GM21529 (cell line): Measurements from ENCODE around the gene BHLHE23.

Experiments used
- ATAC-seq: cut with Tn5 transposase; IDR thresholded peaks from one replicate; pipeline ENCODE4 v1.9.1; 2021; ENCODE audit not compliant: unreplicated experiment

The BHLHE23 gene

DNA sequence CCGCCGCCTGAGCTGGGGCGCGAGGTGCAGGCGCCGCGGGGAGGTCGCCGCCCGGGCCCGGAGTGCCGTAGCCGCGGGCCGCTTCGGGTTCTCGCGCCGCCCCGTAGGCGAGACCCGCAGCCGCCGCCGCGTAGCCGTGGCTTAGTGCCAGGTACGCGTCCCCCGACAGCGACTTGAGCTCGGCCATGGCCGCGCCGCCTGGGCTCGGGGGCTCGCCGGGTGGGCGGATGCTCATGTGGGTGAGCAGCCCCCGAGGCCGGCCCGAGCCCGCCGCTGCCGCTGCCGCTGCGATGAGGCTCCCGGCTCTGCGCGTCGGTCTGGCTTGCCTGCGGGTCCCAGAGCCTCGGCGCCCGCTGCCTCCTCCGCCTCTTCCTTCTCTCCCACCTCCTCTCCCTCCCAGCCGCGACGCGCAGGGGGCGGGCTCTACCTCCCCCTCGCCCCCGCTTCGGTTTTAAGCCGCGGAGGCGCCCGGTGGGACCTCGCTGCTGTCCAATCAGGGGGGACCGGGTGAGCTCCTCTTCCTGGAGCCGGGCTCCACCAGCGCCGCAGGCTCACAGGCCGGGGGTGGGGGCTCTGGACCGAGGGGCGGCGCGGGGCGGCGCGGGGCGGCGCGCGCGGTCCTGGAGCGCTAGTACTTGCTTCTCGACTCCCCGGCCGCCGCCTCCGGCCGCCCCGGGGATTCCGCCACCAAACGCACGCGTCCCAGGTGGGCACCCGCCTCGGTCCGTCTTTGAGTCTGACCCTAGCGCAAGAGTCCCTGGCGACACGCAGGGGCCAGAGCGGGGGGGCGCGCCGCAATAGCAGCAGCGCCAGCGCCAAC lies at the start of gene BHLHE23:
Gene BHLHE23, minus strand, starts transcription at position 425 of the 820 bp plus-strand sequence. Its CDS starts 190 bp downstream, at position 235.
- no peak for ATAC-seq

DNA sequence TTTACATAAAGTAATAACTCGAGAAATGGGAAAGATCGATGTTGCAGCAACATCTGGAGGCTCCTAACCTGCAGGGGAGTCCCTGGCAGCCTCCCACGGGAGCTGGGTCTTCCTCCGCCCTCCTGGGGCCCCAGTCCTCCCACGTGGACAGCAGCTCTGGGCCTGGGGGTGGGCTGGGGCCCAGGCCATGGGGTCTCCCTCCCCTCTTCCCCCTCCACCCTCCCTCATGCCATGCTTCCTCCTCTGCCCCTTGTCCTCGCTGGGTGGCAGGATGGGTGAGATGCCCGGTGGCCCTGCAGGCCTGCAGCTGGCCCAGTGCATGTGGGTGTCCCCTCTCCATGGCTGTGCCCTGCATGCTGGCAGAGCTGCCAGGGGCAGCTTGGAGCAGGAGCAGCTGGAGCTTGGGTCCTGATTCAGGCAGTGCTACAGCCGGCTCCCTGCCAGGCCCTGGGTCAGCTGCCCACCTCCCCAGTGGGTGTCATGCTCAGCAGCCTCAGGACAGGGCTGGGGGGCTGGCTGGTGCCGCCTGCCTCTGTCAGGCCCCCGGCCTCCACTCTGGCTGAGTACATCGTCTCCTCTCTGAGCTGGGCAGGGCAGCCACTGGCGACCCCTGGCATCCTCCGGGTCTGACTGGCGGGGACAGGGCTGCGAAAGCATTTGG lies 48.9 kb upstream of the BHLHE23 start:
- ATAC-seq, result no peak

DNA sequence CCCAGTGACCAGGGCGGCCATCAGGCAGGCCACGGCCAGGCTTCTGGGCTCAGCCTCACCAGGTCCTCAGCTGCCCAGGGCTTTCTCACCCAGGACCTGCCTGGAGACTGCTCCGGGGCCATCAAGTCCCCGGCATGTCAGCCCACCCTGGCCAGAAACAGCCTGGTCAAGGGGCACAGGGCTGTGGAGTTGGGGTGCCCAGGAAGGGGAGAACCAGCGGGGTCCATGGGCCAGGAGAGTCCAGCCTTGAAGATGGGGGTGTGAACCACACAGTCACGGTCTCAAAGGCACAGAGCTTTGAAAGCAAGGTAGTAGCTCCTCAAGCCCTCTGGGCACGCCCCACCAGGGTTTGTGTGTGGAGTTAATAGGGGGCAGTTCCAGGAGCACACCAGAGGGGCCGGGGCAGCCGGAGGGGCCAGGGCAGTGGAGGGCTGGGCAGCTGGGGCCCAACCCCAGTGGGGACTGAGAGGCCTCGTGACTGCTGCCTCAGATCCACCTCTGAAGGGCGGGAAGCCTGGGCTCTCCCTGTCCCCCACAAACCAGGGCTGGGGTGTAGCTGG lies 48.0 kb upstream of the BHLHE23 start:
- no peak for ATAC-seq

DNA sequence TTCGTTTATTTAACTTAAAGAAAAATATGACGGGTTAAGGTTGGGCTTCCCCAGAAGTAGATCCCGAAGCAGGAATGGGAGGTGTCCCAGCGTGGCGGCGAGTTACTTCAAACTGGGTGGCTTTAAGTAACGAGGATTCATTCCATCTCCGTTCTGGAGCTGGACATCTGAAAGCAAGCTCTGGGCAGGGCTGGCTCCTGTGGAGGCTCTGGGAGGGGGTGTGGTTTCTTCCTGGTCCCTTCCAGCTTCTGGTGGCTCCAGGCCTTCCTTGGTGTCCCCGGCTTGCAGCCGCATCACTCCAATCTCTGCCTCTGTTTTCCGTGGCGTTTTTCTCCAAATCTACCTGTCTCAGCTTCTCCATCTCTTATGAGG lies 47.3 kb upstream of the BHLHE23 start:
- ATAC-seq, result no peak

DNA sequence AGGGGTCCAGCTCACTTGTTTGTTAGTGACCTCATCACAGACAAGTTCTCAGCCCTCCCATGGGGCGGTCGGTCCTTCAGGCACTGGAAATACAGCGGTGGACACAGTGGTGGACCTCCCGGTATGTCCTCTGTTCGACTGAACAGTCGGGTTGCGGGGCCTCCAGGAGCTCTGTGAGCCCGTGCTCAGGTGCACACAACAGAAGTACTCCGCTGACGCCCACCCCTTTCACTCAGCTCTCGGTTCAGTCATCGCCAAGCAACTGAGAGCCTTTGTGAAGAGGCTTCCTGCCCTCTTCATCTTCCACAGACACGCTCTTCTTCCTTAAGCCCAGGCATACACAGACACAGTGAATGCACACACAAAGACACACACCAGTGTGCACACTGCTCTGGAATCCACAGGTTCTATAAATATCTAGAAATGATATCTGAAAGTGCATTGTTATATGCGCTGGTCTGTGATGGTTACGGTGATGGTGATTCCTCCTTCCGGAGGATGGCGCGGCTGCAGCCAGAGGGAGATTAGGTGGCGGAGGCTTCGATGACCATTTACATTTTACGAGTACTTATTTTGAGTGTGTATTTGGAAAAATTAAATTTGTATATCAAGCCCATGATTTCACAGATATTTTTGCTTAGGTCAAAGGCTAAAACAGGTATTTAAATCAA lies 46.8 kb upstream of the BHLHE23 start:
- no peak for ATAC-seq

DNA sequence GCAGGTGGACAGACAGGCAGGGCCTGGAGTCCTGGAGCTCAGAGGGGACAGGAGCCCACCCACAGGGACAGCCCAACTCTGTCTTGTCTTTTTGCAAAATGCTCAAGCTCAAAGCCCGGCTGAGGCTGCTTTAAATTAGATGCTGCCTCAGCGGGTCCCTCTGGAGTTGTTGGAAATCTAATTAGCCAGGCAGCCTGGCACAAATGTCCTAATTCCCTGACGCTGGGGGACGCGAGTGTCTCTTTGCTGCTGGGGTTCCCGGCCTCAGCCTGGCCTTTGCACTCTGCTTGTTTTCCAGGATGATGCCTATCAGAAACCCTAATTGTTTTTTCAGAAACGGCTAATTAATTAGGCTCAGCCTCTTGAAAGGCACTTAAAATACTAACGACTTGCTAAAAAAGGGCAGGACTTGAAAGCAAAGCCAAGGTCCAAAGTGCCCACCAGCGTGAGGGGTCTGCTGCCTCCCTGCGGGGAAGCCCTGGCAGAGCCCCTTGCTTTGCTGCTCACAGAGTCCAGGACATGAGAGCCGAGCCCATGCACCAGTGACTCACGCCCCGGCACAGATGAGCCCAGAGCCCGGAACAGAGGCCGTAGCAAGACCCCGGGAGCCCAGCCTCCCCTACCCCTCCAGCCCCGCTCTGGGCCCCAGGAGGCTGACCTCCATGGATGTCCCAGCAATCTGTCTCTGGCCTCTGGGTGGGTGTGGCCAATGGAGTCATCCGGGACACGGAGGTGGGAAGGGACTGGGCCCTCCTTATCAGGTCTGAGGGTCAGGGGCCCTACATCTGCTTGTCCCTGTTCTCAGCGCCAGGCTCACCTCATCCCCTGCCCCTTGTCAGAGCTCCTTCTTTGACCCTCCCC lies 46.0 kb upstream of the BHLHE23 start:
- no peak for ATAC-seq

DNA sequence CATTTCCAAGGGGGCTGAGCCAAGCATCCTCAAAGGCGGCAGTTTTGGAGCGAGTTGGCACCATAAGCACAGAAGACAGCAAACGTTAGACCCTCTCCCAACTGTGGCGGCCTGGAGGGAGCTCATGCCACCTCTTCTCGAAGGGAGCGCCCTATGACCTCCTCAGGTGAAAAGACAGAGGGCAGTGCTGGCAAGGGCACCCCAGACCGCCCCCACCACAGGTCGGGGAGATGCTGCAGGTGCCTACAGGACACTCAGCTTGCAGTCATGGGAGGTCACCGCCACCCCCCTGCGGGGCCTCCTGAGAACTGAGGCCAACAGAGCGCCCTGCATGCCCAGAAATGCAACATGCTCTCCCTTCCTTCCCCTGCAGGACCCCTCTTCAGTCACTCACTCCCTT lies 45.1 kb upstream of the BHLHE23 start:
- ATAC-seq, result no peak

DNA sequence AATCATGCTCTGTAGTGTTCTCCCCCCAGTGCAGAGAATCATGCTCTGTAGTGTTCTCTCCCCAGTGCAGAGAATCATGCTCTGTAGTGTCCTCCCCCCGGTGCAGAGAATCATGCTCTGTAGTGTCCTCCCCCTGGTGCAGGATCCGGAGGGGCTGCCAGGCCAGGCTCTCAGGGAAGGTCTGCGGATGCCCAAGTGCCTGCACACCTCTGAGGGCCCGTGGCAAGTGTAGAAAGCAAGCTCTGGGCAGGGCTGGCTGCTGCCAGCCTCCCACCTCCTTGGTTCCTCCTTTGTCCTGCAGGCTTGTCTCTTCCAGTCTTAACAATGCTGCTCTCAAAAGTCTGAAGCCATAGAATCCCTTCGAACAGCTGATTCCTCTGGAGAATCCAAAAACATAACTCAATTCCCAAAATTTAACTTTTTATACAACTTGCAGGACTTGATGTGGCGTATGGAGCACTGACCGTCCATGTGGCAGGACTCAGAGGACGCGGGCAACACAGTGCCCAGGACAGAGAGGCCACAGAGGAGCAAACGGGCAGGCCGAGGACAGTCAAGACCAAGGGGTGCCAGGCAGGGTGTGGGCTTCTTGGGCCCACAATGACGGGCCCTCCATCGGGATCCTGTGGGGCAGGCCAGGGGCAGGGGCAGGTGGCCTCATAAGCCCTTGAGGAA lies 44.6 kb upstream of the BHLHE23 start:
- ATAC-seq, result no peak

DNA sequence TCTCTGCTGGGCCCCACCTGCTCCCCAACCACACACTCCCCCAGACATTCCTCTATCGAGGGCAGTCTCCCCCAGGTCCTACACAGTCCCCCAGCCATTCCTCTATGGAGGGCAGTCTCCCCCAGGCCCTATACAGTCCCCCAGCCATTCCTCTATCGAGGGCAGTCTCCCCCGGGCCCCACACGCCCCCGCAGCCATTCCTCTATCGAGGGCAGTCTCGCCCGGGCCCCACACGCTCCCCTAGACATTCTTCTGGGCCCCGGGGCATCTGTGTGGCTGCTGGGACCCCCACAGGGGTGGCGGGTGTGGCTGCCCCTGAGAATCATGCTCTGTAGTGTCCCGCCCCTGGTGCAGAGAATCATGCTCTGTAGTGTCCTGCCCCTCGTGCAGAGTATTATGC lies 43.6 kb upstream of the BHLHE23 start:
- ATAC-seq, result no peak

DNA sequence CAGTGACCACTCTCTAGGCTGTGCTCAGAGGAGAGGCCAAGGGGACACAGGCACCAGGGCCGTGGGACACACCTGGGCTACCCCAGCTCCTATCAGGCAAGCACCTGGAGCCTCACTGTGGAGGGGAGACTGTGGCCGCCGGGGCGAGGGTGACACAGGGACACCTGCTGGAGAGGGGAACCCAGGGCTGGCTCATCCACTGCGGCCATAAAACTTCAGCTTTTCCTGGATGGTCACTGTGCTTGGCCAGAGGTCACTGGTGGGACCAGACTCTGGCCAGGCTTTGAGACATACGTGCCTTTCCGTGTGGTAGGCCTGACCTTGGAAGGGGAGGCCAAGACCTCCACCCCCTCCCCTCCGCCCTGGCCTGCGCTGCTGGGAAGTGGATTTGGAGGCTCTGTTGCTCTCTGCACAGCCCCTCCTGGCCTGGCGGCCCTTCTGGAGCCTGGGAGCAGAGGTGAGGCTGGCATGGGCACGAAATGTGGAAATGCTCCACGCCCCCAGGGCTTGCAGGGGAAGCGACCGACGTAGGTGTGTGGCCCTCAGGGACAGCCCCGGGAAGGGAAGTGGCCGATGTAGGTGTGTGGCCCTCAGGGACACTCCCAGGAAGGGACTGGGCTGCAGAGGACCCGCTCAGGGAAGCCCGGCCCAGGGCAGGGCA lies 42.9 kb upstream of the BHLHE23 start:
- ATAC-seq, result no peak

DNA sequence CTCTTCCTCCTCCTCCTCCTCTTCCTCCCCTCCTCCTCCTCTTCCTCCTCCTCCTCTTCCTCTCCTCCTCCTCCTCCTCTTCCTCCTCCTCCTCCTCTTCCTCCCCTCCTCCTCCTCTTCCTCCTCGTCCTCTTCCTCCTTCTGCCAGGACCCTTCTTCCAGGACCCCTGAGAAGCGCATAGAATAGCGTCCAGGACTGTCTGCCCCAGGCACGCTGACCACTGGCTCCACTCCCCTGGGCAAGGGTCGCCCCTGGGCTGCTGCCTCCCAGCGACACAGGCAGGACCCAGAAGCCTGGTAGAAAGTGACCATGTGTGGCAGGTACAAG lies 42.4 kb upstream of the BHLHE23 start:
- no peak for ATAC-seq

DNA sequence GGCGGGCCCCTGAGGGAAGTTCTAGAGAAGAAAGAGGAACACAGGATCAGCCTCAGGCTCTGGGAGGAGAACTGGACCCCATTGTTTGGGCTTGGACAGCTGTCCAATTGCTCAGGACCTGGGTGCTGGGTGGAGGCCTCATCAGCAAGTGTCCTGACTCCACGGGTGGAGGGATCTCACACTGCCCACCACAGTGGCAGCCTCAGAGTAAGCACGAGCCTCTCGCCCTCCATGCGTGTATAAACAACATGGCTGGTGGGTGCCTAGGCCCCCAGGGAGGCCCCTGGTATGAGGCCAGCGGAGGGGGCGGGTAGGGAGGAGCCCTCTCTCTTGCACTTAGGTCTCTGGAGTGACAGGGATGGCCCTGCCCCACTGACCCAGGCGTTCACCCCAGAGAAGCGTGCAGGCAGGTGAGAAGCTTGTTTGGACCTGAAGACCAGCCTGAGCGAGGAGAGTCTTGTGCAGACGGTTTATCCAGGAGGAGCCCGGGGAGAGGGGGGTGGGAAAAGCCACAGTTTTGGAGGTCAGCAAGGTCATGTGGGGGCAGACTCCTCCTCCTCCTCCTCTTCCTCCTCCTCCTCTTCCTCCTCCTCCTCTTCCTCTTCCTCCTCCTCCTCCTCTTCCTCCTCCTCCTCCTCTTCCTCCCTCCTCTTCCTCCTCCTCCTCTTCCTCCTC lies 41.9 kb upstream of the BHLHE23 start:
- ATAC-seq, result no peak

DNA sequence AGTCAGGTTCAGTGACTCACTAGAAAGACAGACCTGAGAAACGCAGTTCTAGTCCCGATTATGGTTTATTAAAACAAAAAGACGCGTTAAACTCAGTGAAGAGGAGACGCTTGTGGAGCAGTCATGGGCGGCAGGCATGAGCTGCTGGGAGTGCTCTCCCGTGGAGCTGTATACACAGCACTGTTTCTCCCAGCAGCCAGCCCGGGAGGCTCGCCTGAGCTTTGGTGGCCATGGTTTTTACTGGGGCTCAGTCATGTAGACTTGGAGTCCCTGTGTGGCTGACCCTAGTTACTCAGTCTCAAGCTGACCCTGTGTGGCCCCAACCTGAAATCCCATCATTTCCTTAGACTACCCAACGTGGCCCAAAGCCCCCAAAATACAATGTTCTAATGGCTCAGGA lies 41.2 kb upstream of the BHLHE23 start:
- ATAC-seq, result no peak

DNA sequence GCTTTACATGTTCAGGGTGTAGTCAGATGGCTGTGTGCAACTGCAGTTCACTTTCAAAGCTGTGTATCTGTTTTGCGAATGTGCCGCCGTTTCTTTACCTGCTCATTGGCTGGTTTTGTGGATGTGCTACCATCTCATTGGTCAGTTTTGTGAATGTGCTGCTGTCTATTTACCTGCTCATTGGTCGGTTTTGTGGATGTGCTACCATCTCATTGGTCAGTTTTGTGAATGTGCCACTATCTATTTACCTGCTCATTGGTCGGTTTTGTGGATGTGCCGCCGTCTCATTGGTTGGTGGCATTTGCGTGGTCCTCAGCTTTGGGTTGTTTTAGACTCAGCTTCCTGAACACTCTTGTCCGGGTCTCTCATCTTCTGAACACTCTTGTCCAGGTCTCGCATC lies 40.5 kb upstream of the BHLHE23 start:
- ATAC-seq, result no peak

DNA sequence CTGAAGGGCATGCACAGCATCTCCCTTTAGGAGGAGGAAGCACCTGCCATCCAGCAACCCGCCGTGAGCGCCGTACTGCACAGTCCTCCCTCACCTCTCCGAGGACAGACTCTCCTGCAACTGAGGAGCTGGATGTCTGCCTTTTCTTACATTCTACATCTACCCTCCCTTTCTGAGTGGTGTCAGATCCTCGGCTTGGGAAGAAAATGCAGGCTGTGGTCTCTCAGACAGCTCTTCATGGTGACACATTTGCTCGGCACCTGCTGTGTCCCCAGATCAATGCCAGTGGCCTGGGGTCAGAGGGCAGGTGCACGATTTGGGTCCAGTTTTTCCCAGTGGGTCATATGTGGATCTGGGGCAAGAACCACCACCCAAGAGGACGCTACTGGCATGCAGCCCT lies 40.1 kb upstream of the BHLHE23 start:
- no peak for ATAC-seq

DNA sequence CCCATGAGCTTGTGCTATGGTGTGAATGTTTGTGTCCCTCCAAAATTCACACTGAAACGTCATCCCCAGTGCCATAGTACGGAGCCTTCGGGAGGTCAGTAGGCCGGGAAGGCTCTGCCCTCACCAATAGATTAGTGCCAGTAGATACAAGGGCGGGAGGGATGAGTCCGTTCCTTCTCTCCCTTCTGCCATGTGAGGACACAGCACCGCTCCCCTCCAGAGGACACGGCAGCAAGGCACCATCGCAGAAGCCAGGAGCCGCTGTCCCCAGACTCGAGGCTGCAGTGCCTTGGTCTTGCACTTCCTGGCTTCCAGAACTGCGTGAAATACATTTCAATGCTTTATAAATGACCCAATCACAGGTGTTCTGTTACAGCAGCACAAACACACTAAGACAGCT lies 39.2 kb upstream of the BHLHE23 start:
- ATAC-seq, result no peak

DNA sequence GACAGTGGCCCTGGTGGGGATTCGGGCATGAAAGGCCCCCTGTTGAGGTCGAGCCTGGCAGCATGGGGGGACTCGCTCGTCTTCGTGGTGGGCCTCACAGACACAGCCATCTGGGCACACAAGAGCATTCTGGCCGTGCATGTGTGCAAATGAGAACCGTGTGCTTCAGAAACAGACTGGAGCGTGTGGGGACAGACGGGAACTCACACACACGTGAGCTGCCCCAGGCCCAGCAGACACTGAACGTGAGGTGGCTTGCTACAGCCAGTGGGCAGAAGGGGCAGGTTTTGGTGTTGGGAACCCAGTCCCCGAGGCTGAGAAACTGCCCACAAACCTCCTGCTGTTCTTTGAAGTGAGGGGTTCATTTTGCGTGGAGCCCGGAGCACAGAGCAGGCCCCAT lies 38.6 kb upstream of the BHLHE23 start:
- no peak for ATAC-seq

DNA sequence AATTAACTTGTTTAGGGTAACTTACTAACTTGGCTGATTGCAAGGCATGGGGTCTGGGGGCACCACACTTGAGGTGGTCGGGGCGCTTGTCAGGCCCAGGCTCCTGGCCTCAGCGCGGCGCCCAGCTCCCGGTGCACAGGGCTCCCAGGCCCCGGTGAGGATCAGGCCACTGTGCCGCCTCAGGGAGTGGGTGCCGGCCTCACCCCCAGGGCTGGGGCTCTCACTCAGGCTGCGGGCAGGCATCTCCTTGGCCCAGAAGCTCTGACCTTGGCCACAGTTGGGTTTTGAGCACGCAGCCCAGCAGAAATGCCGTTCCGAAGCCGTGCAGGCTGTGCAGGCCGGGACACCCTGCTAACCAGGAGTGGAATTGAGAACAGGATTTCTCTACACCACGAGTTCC lies 37.8 kb upstream of the BHLHE23 start:
- no peak for ATAC-seq

DNA sequence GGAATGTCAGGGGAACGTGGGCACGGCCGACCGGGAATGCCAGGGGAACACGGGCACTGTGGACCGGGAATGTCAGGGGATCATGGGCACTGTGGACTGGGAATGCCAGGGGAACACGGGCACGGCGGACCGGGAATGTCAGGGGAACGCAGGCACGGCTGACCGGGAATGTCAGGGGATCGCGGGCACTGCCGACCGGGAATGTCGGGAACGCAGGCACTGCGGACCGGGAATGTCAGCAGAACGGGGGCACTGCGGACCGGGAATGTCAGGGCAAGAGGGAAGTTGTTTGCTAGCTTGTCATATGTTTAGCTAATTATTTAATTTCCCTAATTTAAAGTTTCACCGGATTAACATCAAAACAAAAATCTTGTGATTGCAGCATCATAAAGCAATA lies 37.4 kb upstream of the BHLHE23 start:
- no peak for ATAC-seq
